WTC11 (cell line): ENCODE data around the gene MARK2. TPM values are rescaled to one million over a fixed set of nuclear protein-coding genes. Genes with fewer than 3 reads are reported as not detected.

Experiments
- ATAC-seq: fragments of 200-7000 bp; cut with Tn5 transposase; 2 replicates; pipeline ENCODE4 v1.10.0; 2021; ENCODE audit warnings: mild to moderate bottlenecking, moderate library complexity
- CTCF ChIA-PET: fragments of 300-600 bp; sonication (Branson Sonifier 250); formaldehyde crosslinking; loops from one replicate; lab custom pipeline; 2021; ENCODE audit warnings: antibody characterized with exemption; lab: Charles Lee
- POLR2A ChIA-PET: fragments of 350-600 bp; sonication (Branson Sonifier 250); formaldehyde crosslinking; loops from one replicate; lab custom pipeline; 2021; ENCODE audit warnings: antibody characterized with exemption; lab: Charles Lee
- DNase-seq: peaks from one replicate; pipeline ENCODE4 v3.0.0; 2021; ENCODE audit warnings: low spot score
- H3K27ac Mint-ChIP-seq: 2 replicates; pipeline ENCODE4 v1.8.0; 2021; ENCODE audit warnings: mixed read lengths
- H3K27me3 Mint-ChIP-seq: 2 replicates; pipeline ENCODE4 v1.8.0; 2021; ENCODE audit warnings: low read depth, mild to moderate bottlenecking, moderate library complexity, mixed read lengths
- H3K36me3 Mint-ChIP-seq: 2 replicates; pipeline ENCODE4 v1.8.0; 2021; ENCODE audit warnings: mixed read lengths
- H3K4me1 Mint-ChIP-seq: 2 replicates; pipeline ENCODE4 v1.8.0; 2022; ENCODE audit warnings: mixed read lengths
- H3K4me3 Mint-ChIP-seq: 2 replicates; pipeline ENCODE4 v1.8.0; 2021; ENCODE audit warnings: mild to moderate bottlenecking, moderate library complexity, mixed read lengths
- H3K9me3 Mint-ChIP-seq: 2 replicates; pipeline ENCODE4 v1.8.0; 2021; ENCODE audit warnings: mixed read lengths
- CREM ChIP-seq: sonication (generic); formaldehyde crosslinking; IDR thresholded peaks from 2 replicates; pipeline ENCODE4 v1.8.1; 2022; ENCODE audit warnings: mild to moderate bottlenecking, missing genetic modification reagents, moderate library complexity
- E2F4 ChIP-seq: sonication (generic); formaldehyde crosslinking; IDR thresholded peaks from 2 replicates; pipeline ENCODE4 v1.8.1; 2022; ENCODE audit warnings: low read depth, mild to moderate bottlenecking, moderate library complexity, missing genetic modification reagents, borderline replicate concordance
- ELF4 ChIP-seq: sonication (generic); formaldehyde crosslinking; IDR thresholded peaks from 2 replicates; pipeline ENCODE4 v1.8.1; 2022; ENCODE audit warnings: low read depth, mild to moderate bottlenecking, moderate library complexity, missing genetic modification reagents
- FOXK1 ChIP-seq: sonication (generic); formaldehyde crosslinking; IDR thresholded peaks from 2 replicates; pipeline ENCODE4 v1.8.0; 2022; ENCODE audit warnings: mild to moderate bottlenecking, moderate library complexity, missing genetic modification reagents
- FOXP1 ChIP-seq: sonication (generic); formaldehyde crosslinking; IDR thresholded peaks from 2 replicates; pipeline ENCODE4 v1.8.0; 2022; ENCODE audit warnings: missing genetic modification reagents, mild to moderate bottlenecking, moderate library complexity, borderline replicate concordance
- JUN ChIP-seq: sonication (generic); formaldehyde crosslinking; IDR thresholded peaks from 2 replicates; pipeline ENCODE4 v1.8.0; 2023; ENCODE audit warnings: mild to moderate bottlenecking, missing genetic modification reagents
- KAT7 ChIP-seq: sonication (generic); formaldehyde crosslinking; IDR thresholded peaks from 2 replicates; pipeline ENCODE4 v1.8.1; 2023; ENCODE audit warnings: missing genetic modification reagents, mild to moderate bottlenecking, borderline replicate concordance
- MXD4 ChIP-seq: fragments of 250-450 bp; sonication (Bioruptor Pico); IDR thresholded peaks from 2 replicates; pipeline ENCODE4 v1.8.0; 2021; ENCODE audit warnings: mild to moderate bottlenecking, moderate library complexity, borderline replicate concordance
- OVOL2 ChIP-seq: fragments of 250-450 bp; sonication (Bioruptor Pico); IDR thresholded peaks from 2 replicates; pipeline ENCODE4 v1.9.0; 2021; ENCODE audit warnings: mild to moderate bottlenecking, borderline replicate concordance
- PRRX2 ChIP-seq: fragments of 250-450 bp; sonication (Bioruptor Pico); IDR thresholded peaks from 2 replicates; pipeline ENCODE4 v1.8.0; 2021; ENCODE audit warnings: mild to moderate bottlenecking
- RORB ChIP-seq: fragments of 250-450 bp; sonication (Bioruptor Pico); IDR thresholded peaks from 2 replicates; pipeline ENCODE4 v1.9.0; 2021; ENCODE audit warnings: mild to moderate bottlenecking
- SOX15 ChIP-seq: fragments of 250-450 bp; sonication (Bioruptor Pico); IDR thresholded peaks from 2 replicates; pipeline ENCODE4 v1.9.0; 2021; ENCODE audit warnings: mild to moderate bottlenecking
- TP53 ChIP-seq: sonication (generic); formaldehyde crosslinking; IDR thresholded peaks from 2 replicates; pipeline ENCODE4 v1.8.1; 2023; ENCODE audit warnings: mild to moderate bottlenecking, missing genetic modification reagents
- ZBTB21 ChIP-seq: sonication (generic); formaldehyde crosslinking; IDR thresholded peaks from 2 replicates; pipeline ENCODE4 v1.8.1; 2023; ENCODE audit warnings: mild to moderate bottlenecking, missing genetic modification reagents, borderline replicate concordance
- ZBTB43 ChIP-seq: sonication (generic); formaldehyde crosslinking; IDR thresholded peaks from 2 replicates; pipeline ENCODE4 v1.8.1; 2023; ENCODE audit warnings: mild to moderate bottlenecking, missing genetic modification reagents
- ZNF396 ChIP-seq: fragments of 250-450 bp; sonication (Bioruptor Pico); IDR thresholded peaks from 2 replicates; pipeline ENCODE4 v1.8.0; 2021; ENCODE audit warnings: mild to moderate bottlenecking, moderate library complexity, borderline replicate concordance
- total RNA-seq: library from RNA; stranded (reverse); gene quantifications from 3 replicates; pipeline ENCODE4 v1.2.3, GENCODE V29; 2021
- TF ChIP-seq, protein P1 (sequence below): sonication (generic); formaldehyde crosslinking; IDR thresholded peaks from 2 replicates; pipeline ENCODE4 v1.8.0; 2022; ENCODE audit warnings: mild to moderate bottlenecking, missing genetic modification reagents
- TF ChIP-seq, protein P2 (sequence below): sonication (generic); formaldehyde crosslinking; IDR thresholded peaks from 2 replicates; pipeline ENCODE4 v1.8.1; 2023; ENCODE audit warnings: mild to moderate bottlenecking, missing genetic modification reagents, moderate library complexity
- TF ChIP-seq, protein P3 (sequence below): sonication (generic); formaldehyde crosslinking; conservative IDR thresholded peaks from 2 replicates; pipeline ENCODE4 v1.8.1; 2023; ENCODE audit warnings: mild to moderate bottlenecking, low read depth, missing genetic modification reagents, moderate library complexity
- TF ChIP-seq, protein P4 (sequence below): sonication (generic); formaldehyde crosslinking; IDR thresholded peaks from 2 replicates; pipeline ENCODE4 v1.8.1; 2023; ENCODE audit warnings: mild to moderate bottlenecking, moderate library complexity, missing genetic modification reagents

MARK2 gene
- total RNA-seq, 1 experiment from 2014 or later: 57.4 TPM

DNA sequence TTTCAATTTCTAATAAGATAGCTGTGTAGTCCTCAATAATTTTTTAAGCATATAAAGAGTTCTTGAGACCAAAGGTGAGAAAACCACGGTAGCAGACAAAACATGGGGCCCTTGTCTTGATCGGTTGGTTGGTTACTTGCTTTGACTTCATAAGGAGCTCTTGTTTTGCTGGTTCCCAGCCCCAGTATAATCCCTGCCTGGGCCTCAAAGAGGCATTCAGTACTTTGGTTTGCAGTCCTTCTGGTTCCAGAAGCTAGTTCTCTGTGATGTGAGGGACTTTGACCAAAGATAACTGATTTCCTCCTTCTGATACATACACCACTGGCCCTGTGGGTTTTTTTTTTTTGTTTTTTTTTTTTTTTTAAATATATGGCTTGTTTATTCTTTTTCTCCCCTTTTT, 17.1 kb downstream of the MARK2 start:
- CTCF ChIA-PET: interaction anchor here (0.6 kb wide), 1 partner anchor 86 kb away, joined by 3 read pairs; no protein-coding TSS in a partner anchor
- H3K27ac Mint-ChIP-seq: no peak overlapping the region
- no peak for ATAC-seq
- POLR2A ChIA-PET: interaction anchor here (0.7 kb wide), 2 partner anchors 172 to 318 kb away, joined by 3 to 8 read pairs; no protein-coding TSS in a partner anchor
- H3K36me3 Mint-ChIP-seq: peaks cover 24% of the 10 kb centered on the region
- no peak for TF ChIP-seq ZNF396 (CRISPR knock-in tag)
- TF ChIP-seq, all 79 proteins: peak for 0
- Mint-ChIP-seq H3K4me3 (no peak overlapping the region), H3K9me3 (peaks cover 5% of the 10 kb centered on the region; the same call in 1 of the 2 replicates), H3K27me3 (no peaks in the 10 kb centered on the region), H3K4me1 (peaks cover 13% of the 10 kb centered on the region)
- no peak for DNase-seq

GRCh38 chr11:63858628-63859550, 20.0 kb downstream of the MARK2 start:
- H3K4me1 Mint-ChIP-seq: peaks cover 15% of the 10 kb centered on the region
- H3K27ac Mint-ChIP-seq: 0 out of 2 replicates have a peak overlapping the region, but pooled peaks have one; percentile 14
- DNase-seq (no peak), ATAC-seq (no peak)
- peaks cover 5% of the 10 kb centered on the region; the same call in 1 of the 2 replicates for H3K9me3 Mint-ChIP-seq
- ChIA-PET CTCF (interaction anchor here (0.7 kb wide), 1 partner anchor 230 kb away, joined by 4 read pairs; no protein-coding TSS in a partner anchor), POLR2A (no interaction called here)
- TF ChIP-seq TP53 (no peak), ZBTB43 (CRISPR knock-in tag) (no peak), OVOL2 (CRISPR knock-in tag) (no peak), JUN (CRISPR knock-in tag) (no peak), E2F4 (CRISPR knock-in tag) (no peak), ZBTB21 (CRISPR knock-in tag) (no peak), FOXK1 (no peak), SOX15 (CRISPR knock-in tag) (no peak), MXD4 (CRISPR knock-in tag) (no peak), FOXP1 (no peak), ELF4 (CRISPR knock-in tag) (no peak), KAT7 (CRISPR knock-in tag) (no peak), PRRX2 (CRISPR knock-in tag) (no peak), CREM (CRISPR knock-in tag) (no peak), RORB (no peak)
- TF ChIP-seq, protein P1, sequence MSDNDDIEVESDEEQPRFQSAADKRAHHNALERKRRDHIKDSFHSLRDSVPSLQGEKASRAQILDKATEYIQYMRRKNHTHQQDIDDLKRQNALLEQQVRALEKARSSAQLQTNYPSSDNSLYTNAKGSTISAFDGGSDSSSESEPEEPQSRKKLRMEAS (CRISPR knock-in tag): no peak
- TF ChIP-seq, protein P2, sequence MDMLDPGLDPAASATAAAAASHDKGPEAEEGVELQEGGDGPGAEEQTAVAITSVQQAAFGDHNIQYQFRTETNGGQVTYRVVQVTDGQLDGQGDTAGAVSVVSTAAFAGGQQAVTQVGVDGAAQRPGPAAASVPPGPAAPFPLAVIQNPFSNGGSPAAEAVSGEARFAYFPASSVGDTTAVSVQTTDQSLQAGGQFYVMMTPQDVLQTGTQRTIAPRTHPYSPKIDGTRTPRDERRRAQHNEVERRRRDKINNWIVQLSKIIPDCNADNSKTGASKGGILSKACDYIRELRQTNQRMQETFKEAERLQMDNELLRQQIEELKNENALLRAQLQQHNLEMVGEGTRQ: no peak
- TF ChIP-seq, protein P3, sequence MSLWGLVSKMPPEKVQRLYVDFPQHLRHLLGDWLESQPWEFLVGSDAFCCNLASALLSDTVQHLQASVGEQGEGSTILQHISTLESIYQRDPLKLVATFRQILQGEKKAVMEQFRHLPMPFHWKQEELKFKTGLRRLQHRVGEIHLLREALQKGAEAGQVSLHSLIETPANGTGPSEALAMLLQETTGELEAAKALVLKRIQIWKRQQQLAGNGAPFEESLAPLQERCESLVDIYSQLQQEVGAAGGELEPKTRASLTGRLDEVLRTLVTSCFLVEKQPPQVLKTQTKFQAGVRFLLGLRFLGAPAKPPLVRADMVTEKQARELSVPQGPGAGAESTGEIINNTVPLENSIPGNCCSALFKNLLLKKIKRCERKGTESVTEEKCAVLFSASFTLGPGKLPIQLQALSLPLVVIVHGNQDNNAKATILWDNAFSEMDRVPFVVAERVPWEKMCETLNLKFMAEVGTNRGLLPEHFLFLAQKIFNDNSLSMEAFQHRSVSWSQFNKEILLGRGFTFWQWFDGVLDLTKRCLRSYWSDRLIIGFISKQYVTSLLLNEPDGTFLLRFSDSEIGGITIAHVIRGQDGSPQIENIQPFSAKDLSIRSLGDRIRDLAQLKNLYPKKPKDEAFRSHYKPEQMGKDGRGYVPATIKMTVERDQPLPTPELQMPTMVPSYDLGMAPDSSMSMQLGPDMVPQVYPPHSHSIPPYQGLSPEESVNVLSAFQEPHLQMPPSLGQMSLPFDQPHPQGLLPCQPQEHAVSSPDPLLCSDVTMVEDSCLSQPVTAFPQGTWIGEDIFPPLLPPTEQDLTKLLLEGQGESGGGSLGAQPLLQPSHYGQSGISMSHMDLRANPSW (CRISPR knock-in tag): no peak
- TF ChIP-seq, protein P4, sequence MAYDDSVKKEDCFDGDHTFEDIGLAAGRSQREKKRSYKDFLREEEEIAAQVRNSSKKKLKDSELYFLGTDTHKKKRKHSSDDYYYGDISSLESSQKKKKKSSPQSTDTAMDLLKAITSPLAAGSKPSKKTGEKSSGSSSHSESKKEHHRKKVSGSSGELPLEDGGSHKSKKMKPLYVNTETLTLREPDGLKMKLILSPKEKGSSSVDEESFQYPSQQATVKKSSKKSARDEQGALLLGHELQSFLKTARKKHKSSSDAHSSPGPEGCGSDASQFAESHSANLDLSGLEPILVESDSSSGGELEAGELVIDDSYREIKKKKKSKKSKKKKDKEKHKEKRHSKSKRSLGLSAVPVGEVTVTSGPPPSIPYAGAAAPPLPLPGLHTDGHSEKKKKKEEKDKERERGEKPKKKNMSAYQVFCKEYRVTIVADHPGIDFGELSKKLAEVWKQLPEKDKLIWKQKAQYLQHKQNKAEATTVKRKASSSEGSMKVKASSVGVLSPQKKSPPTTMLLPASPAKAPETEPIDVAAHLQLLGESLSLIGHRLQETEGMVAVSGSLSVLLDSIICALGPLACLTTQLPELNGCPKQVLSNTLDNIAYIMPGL (CRISPR knock-in tag): no peak
- no peak overlapping the region for H3K4me3 Mint-ChIP-seq
- no peaks in the 10 kb centered on the region for H3K27me3 Mint-ChIP-seq
- H3K36me3 Mint-ChIP-seq: peaks cover 14% of the 10 kb centered on the region
